ENCODE measurements around the gene ADA.

The ADA gene

GRCh38 chr20:44580581-44581268 is 70.8 kb downstream of the ADA start:
- no peak for DNase-seq (ENCODE audit: low read depth, low spot score)

- no peak for DNase-seq (ENCODE audit: low read depth, low spot score)
Observed at GRCh38 chr20:44579313-44580081, 72.0 kb downstream of the ADA start.

- no peak for DNase-seq (ENCODE audit: low read depth, low spot score)
Observed at GRCh38 chr20:44576297-44576696, 75.2 kb downstream of the ADA start.

- DNase-seq (ENCODE audit: low read depth, low spot score): no peak
Observed at GRCh38 chr20:44574372-44574771, 77.1 kb downstream of the ADA start.

GRCh38 chr20:44573501-44573869 is 78.0 kb downstream of the ADA start:
- no peak for DNase-seq (ENCODE audit: low read depth, low spot score)

- DNase-seq (ENCODE audit: low read depth, low spot score): peak; percentile 67
Observed at GRCh38 chr20:44572551-44573500, 78.7 kb downstream of the ADA start.

- DNase-seq (ENCODE audit: low read depth, low spot score): no peak
Observed at GRCh38 chr20:44571362-44571988, 80.0 kb downstream of the ADA start.

- no peak for DNase-seq (ENCODE audit: low read depth, low spot score)
Observed at GRCh38 chr20:44570367-44570766, 81.1 kb downstream of the ADA start.
